Neuronal stem cell (in vitro differentiated cells): ENCODE data around the gene ATG10. TPM values are rescaled to one million over a fixed set of nuclear protein-coding genes. Genes with fewer than 3 reads are reported as not detected.

Source experiments
- DNase-seq: peaks from one replicate; pipeline ENCODE4 v3.0.0-alpha.2; 2013; ENCODE audit warnings: low spot score
- H2AFZ ChIP-seq: one replicate; pipeline ENCODE4 v1.6.1; 2013; ENCODE audit warnings: mild to moderate bottlenecking, low read length, inconsistent platforms
- H2AK5ac ChIP-seq: 2 replicates; pipeline ENCODE4 v1.6.1; 2013; ENCODE audit warnings: low read depth, mild to moderate bottlenecking, inconsistent platforms, low read length, moderate library complexity, mixed read lengths
- H2BK120ac ChIP-seq: 2 replicates; pipeline ENCODE4 v1.6.1; 2013; ENCODE audit warnings: low read depth, mild to moderate bottlenecking, inconsistent platforms, low read length, moderate library complexity, mixed read lengths
- H2BK12ac ChIP-seq: one replicate; pipeline ENCODE4 v1.6.1; 2013; ENCODE audit warnings: low read length, inconsistent platforms
- H2BK15ac ChIP-seq: 2 replicates; pipeline ENCODE4 v1.6.1; 2013; ENCODE audit warnings: mild to moderate bottlenecking, low read length, inconsistent platforms, mixed read lengths
- H2BK5ac ChIP-seq: one replicate; pipeline ENCODE4 v1.6.1; 2013; ENCODE audit warnings: inconsistent platforms, mild to moderate bottlenecking, low read length, moderate library complexity
- H3K14ac ChIP-seq: one replicate; pipeline ENCODE4 v1.6.1; 2013; ENCODE audit warnings: low read length, inconsistent platforms
- H3K18ac ChIP-seq: 2 replicates; pipeline ENCODE4 v1.6.1; 2013; ENCODE audit warnings: low read length, inconsistent platforms
- H3K23ac ChIP-seq: 2 replicates; pipeline ENCODE4 v1.6.1; 2013; ENCODE audit warnings: low read depth, mild to moderate bottlenecking, mixed read lengths, low read length, inconsistent platforms; ENCODE audit not compliant: poor library complexity
- H3K27ac ChIP-seq: replicated peaks from 3 replicates; pipeline ENCODE4 v1.5.1; 2013; ENCODE audit warnings: low read length, inconsistent platforms
- H3K27me3 ChIP-seq, 3 experiments: 2 replicates each; pipeline ENCODE4 v1.6.1; 2013; ENCODE audit warnings: low read length in 3 of 3, mild to moderate bottlenecking in 2 of 3, inconsistent platforms in 1 of 3, low read depth in 1 of 3, mixed read lengths in 1 of 3, moderate library complexity in 1 of 3; ENCODE audit not compliant: control insufficient read depth in 3 of 3, insufficient read depth in 3 of 3
- H3K36me3 ChIP-seq, 2 donors: replicated peaks in 1 of 2; 2 replicates each; pipeline ENCODE4 v1.6.1; 2013; ENCODE audit warnings: low read length in 2 of 2; ENCODE audit not compliant: control insufficient read depth in 2 of 2, insufficient read depth in 2 of 2
- H3K4ac ChIP-seq: 2 replicates; pipeline ENCODE4 v1.6.1; 2013; ENCODE audit warnings: inconsistent platforms, mild to moderate bottlenecking, low read length, moderate library complexity
- H3K4me1 ChIP-seq, 2 donors: 1 replicate in 1 of 2; 2 replicates in 1 of 2; pipeline ENCODE4 v1.6.1; 2013; ENCODE audit warnings: low read length in 2 of 2, low read depth in 1 of 2; ENCODE audit not compliant: control insufficient read depth in 2 of 2, insufficient read depth in 1 of 2
- H3K4me2 ChIP-seq: one replicate; pipeline ENCODE4 v1.6.1; 2013; ENCODE audit warnings: mild to moderate bottlenecking, low read length, inconsistent platforms; ENCODE audit not compliant: insufficient read depth, poor library complexity, severe bottlenecking
- H3K4me3 ChIP-seq, 2 donors: 2 replicates each; pipeline ENCODE4 v1.5.1; 2013; ENCODE audit warnings: low read length in 2 of 2, mild to moderate bottlenecking in 2 of 2, inconsistent platforms in 1 of 2, moderate library complexity in 1 of 2
- H3K79me1 ChIP-seq: one replicate; pipeline ENCODE4 v1.6.1; 2013; ENCODE audit warnings: low read depth, mild to moderate bottlenecking, inconsistent platforms, low read length, moderate library complexity
- H3K9ac ChIP-seq: one replicate; pipeline ENCODE4 v1.6.1; 2013; ENCODE audit warnings: mild to moderate bottlenecking, low read depth, low read length, inconsistent platforms; ENCODE audit not compliant: poor library complexity
- H3K9me3 ChIP-seq, 2 donors: replicated peaks in 1 of 2; 2 replicates each; pipeline versions ENCODE3 to v1.6.1; 2013; ENCODE audit warnings: low read length in 2 of 2, mild to moderate bottlenecking in 2 of 2, inconsistent platforms in 1 of 2, low read depth in 1 of 2, mixed read lengths in 1 of 2, moderate library complexity in 1 of 2; ENCODE audit not compliant: control insufficient read depth in 2 of 2, insufficient read depth in 1 of 2
- H4K8ac ChIP-seq: one replicate; pipeline ENCODE4 v1.6.1; 2013; ENCODE audit warnings: low read depth, mild to moderate bottlenecking, inconsistent platforms, low read length, moderate library complexity
- H4K91ac ChIP-seq: one replicate; pipeline ENCODE4 v1.6.1; 2013; ENCODE audit warnings: low read length, low read depth, mild to moderate bottlenecking, inconsistent platforms; ENCODE audit not compliant: poor library complexity
- WGBS, 2 donors: extraction: QIAGEN DNeasy Blood & Tissue Kit; methylation state at CpG; one replicate each; pipeline ENCODE4 v1.1.7; 2013; ENCODE audit warnings: missing lambda C conversion rate in 2 of 2, mixed read lengths in 1 of 2; ENCODE audit not compliant: insufficient read length in 2 of 2, insufficient replicate concordance in 1 of 2; ENCODE audit errors: extremely low coverage in 2 of 2; 5-methylcytosine and 5-hydroxymethylcytosine counted together
- polyA plus RNA-seq, 2 experiments: library from polyadenylated mRNA; stranded (reverse); fragments of 200-250 nt; gene quantifications; one replicate each; pipeline ENCODE4 v1.2.3, GENCODE V29; 2013

ATG10 gene
- polyA plus RNA-seq (2013, experiment 1 of 2), result 7.2 TPM
- polyA plus RNA-seq (2013, experiment 2 of 2), result 8.0 TPM

DNA sequence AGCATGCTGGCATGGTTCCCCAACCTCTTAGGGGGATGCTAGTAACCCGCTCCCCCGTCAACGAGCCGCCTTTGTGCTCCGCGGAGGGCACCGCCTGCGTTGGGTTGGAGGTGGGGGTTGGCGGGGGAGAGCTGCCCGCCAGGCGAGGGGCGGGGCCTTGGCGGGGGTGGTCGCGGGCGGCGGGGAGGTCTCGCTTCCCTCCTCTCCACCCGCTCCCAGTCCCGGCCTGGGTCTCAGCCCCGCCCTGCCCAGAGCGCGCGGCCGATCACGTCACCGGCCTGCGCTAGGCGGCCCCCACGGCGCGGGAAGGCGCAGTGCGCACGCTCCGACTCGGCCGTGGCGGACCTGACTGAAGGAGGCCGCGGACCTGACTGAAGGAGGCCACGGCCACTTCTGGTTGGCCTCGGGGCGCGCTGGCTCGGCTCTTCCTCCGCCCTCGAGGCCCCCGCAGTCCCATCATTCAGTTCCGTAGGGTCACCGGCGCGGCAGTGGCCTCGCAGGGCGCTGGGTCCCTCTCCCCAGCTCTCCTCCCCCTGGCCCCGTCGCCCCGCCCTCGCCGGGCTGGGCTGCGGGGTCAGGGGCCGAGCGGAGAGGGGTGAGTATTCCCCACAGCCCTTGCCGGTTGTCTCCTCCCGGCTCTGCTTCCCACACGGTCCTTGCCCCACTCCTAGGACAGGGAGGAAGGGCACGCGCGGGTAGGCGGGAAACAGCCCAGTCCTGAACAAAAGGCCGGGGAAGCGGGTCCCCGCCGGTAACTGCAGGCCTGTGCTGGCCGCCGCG lies at the start of gene ATG10:
Gene ATG10, plus strand, starts transcription at position 312 of the 780 bp plus-strand sequence. CDS start 15,548 bp downstream, outside the sequence.
- peaks cover 4% of the 10 kb centered on the region in 2 donors for H3K4me1 ChIP-seq
- no peaks in the 10 kb centered on the region for H3K9me3 ChIP-seq
- peak within 1 kb of the TSS; percentile 100 for H3K18ac ChIP-seq
- no peak within 1 kb of the TSS for H2AK5ac ChIP-seq
- H2AFZ ChIP-seq, result peak within 1 kb of the TSS; percentile 92
- H3K14ac ChIP-seq, result peak within 1 kb of the TSS; percentile 94
- H3K36me3 ChIP-seq, result peaks cover 0 to 4% of the 10 kb centered on the region in 2 donors
- H4K91ac ChIP-seq, result no peak within 1 kb of the TSS
- no peaks in the 10 kb centered on the region for H3K27me3 ChIP-seq
- H3K27ac ChIP-seq, result peak within 1 kb of the TSS; percentile 99
- peaks cover 2% of the 10 kb centered on the region for H3K79me1 ChIP-seq
- no peak within 1 kb of the TSS for H2BK15ac ChIP-seq
- no peak within 1 kb of the TSS for H3K4ac ChIP-seq
- H3K4me2 ChIP-seq, result peak within 1 kb of the TSS; percentile 77
- no CpG with 5 or more reads among the region's 77 CpGs for WGBS, 2 donors
- H2BK5ac ChIP-seq, result peak within 1 kb of the TSS; percentile 62
- peak within 1 kb of the TSS; percentile 58 to 92 for H3K4me3 ChIP-seq
- H4K8ac ChIP-seq, result peak within 1 kb of the TSS; percentile 65
- peak; percentile 95 for DNase-seq
- no peak within 1 kb of the TSS for H2BK12ac ChIP-seq
- H3K23ac ChIP-seq, result peak within 1 kb of the TSS; percentile 98
- peak within 1 kb of the TSS; percentile 97 for H3K9ac ChIP-seq
- no peak within 1 kb of the TSS for H2BK120ac ChIP-seq

DNA sequence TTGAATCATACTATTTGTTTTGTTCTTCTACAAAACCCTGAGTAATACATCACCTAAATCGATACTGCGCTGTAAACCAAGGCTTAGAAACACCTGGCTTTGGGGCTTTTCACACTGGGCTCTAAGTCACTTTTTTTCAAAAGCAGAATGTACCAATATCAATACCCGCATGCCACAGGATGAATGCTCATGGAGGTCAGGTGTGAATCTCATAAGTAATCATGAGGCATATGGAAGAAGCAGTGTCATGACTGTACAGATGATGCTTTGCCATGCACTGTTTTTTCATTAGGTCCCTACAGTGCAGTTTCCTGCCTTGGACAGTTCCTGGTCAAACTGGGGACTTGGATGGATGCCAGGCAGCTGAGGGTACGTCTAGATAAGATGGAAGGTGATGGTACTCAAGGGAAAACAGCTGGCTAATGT lies 49.0 kb upstream of the ATG10 start:
- H2AFZ ChIP-seq, result no peak overlapping the region
- H2BK12ac ChIP-seq, result no peak overlapping the region
- no peak overlapping the region for H2BK120ac ChIP-seq
- H2BK5ac ChIP-seq, result no peak overlapping the region
- H3K4me2 ChIP-seq, result no peak overlapping the region
- no peak overlapping the region for H4K91ac ChIP-seq
- H4K8ac ChIP-seq, result no peak overlapping the region
- H2AK5ac ChIP-seq, result no peak overlapping the region
- H3K14ac ChIP-seq, result no peak overlapping the region
- no peak overlapping the region for H2BK15ac ChIP-seq
- no CpG with 5 or more reads among the region's 4 CpGs for WGBS, 2 donors
- peaks cover 3 to 7% of the 10 kb centered on the region in 2 donors for H3K4me1 ChIP-seq
- H3K4ac ChIP-seq, result no peak overlapping the region
- H3K79me1 ChIP-seq, result no peaks in the 10 kb centered on the region
- H3K27ac ChIP-seq, result no peak overlapping the region
- no peaks in the 10 kb centered on the region for H3K27me3 ChIP-seq
- no peak overlapping the region for H3K4me3 ChIP-seq
- H3K36me3 ChIP-seq, result no peaks in the 10 kb centered on the region
- no peak overlapping the region for H3K18ac ChIP-seq
- H3K9ac ChIP-seq, result no peak overlapping the region
- H3K9me3 ChIP-seq, result peaks cover 0 to 2% of the 10 kb centered on the region in 2 donors
- no peak overlapping the region for H3K23ac ChIP-seq
- no peak for DNase-seq

DNA sequence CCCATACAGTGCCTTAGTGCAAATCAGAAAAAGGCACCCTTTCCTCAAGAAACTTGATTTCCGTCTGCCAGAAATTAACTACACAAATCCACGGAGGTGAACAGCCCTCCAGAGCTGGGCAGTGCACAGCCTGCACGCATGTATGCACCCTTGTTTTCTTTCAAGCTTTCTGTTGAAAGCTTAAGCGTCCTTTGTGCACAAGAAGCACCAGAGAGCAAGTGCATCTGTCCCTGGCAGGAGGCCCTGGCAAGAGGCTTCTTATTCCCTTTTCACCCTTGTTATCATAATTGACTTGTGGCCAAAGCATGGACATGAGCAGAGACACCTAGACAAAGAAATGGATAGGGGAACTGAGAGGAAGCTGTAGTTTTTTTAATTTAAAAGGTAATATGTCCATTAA lies 47.4 kb upstream of the ATG10 start:
- Histone ChIP-seq H3K27me3 (no peaks in the 10 kb centered on the region), H2BK5ac (no peak overlapping the region), H4K8ac (no peak overlapping the region), H3K9ac (no peak overlapping the region), H2BK15ac (no peak overlapping the region), H3K14ac (no peak overlapping the region), H4K91ac (no peak overlapping the region), H3K18ac (no peak overlapping the region), H3K4ac (no peak overlapping the region), H2BK12ac (no peak overlapping the region), H2BK120ac (no peak overlapping the region), H3K23ac (no peak overlapping the region), H3K36me3 (no peaks in the 10 kb centered on the region), H3K9me3 (peaks cover 0 to 2% of the 10 kb centered on the region in 2 donors), H3K4me1 (peaks cover 3 to 7% of the 10 kb centered on the region in 2 donors), H3K4me3 (no peak overlapping the region), H3K4me2 (no peak overlapping the region), H2AFZ (peak overlapping the region; percentile 47), H3K27ac (no peak overlapping the region), H2AK5ac (no peak overlapping the region), H3K79me1 (no peaks in the 10 kb centered on the region)
- no peak for DNase-seq
- no CpG with 5 or more reads among the region's 4 CpGs for WGBS, 2 donors

- Histone ChIP-seq H3K4ac (no peak overlapping the region), H2BK5ac (no peak overlapping the region), H3K14ac (no peak overlapping the region), H3K36me3 (no peaks in the 10 kb centered on the region), H3K4me3 (no peak overlapping the region), H3K79me1 (no peaks in the 10 kb centered on the region), H3K9me3 (peaks cover 0 to 2% of the 10 kb centered on the region in 2 donors), H2AFZ (no peak overlapping the region), H3K18ac (no peak overlapping the region), H2BK12ac (no peak overlapping the region), H3K4me1 (peaks cover 3 to 7% of the 10 kb centered on the region in 2 donors), H2AK5ac (no peak overlapping the region), H4K91ac (no peak overlapping the region), H3K27ac (no peak overlapping the region), H3K4me2 (no peak overlapping the region), H3K27me3 (no peaks in the 10 kb centered on the region), H4K8ac (no peak overlapping the region), H3K9ac (no peak overlapping the region), H2BK120ac (no peak overlapping the region), H2BK15ac (no peak overlapping the region), H3K23ac (no peak overlapping the region)
- WGBS, 2 donors, result no CpG with 5 or more reads among the region's 4 CpGs
- no peak for DNase-seq
Observed at GRCh38 chr5:81925009-81925408, 46.8 kb upstream of the ATG10 start.
